Head of caudate nucleus (tissue), 42 donors: ENCODE results near the gene SART1.

Experiments used
- DNase-seq, 42 donors: peaks; one replicate each; pipeline versions ENCODE4 v3.0.0 to v3.0.0-alpha.2; 2020 to 2021; ENCODE audit warnings: mixed read lengths in 7 of 42
- intact Hi-C: fragments of 100-400 bp; cut with DNase I; formaldehyde crosslinking; loops from one replicate; pipeline ENCODE4 v1.15.0; 2022

SART1 gene

DNA sequence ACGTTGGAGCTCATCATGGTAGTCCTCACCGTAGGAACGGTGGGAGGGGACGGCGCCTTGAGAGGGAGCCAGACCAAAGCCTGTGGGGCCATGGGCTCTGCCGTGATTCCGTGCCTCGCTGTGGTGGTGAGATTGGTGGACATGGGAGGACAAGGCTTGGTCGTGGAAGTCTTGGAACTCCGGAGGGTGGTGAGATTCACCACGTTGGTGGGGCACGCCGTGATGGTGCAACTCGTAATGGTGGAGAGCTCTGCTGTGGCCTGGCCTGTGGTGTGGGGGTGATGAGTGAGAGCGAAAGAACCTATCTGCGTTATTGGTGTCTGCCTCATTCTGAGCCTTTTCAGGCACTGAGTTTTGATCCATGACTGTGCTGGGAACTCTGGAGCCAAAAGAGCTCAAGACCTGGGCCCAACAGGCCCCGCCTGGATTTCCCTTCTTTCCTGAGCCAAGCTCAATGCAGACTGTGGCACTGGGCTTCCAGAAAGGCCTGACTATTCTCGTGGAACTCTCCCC, 64.5 kb downstream of the SART1 start, which contains the start of gene CATSPER1:
Gene CATSPER1, minus strand, starts transcription at position 463 of the 513 bp plus-strand sequence. Its CDS starts 100 bp downstream, at position 363.
- no peak for DNase-seq
- intact Hi-C loops = no loop called here
